Fibroblast of the aortic adventitia (primary cell): Measurements from ENCODE around the gene DIS3. TPM values are rescaled to one million over a fixed set of nuclear protein-coding genes. Genes with fewer than 3 reads are reported as not detected.
"Not testable (repeated sequence)": the region's sequence is repeated elsewhere in the genome, so short reads cannot be mapped to it uniquely, and the experiment has no call there.

Experiments used
- DNase-seq: peaks from one replicate; pipeline ENCODE4 v3.0.0-alpha.2; 2010; ENCODE audit warnings: low read depth
- H3K4me3 ChIP-seq: 2 replicates; pipeline ENCODE4 v1.5.1; 2011; ENCODE audit warnings: low read depth, mild to moderate bottlenecking, control low read depth, low read length, moderate library complexity
- CTCF ChIP-seq: IDR thresholded peaks from 2 replicates; pipeline ENCODE4 v1.5.1; 2011; ENCODE audit warnings: mild to moderate bottlenecking, low read length, control low read depth, inconsistent platforms; ENCODE audit not compliant: insufficient read depth
- small RNA-seq: library from RNA; depleted of rRNA; stranded (forward); fragments of <200 nt; gene quantifications from one replicate; pipeline ENCODE3, GENCODE V24; 2012
- total RNA-seq: library from RNA; depleted of rRNA; stranded (reverse); fragments of >200 nt; gene quantifications from 2 replicates; pipeline ENCODE4 v1.2.3, GENCODE V29; 2012; ENCODE audit warnings: low replicate concordance

DIS3 gene
- total RNA-seq, 1 donor = 39.0 TPM

- TF ChIP-seq CTCF = no peak
- H3K4me3 ChIP-seq = no peak overlapping the region
- no peak for DNase-seq
These were observed 41.7 kb downstream of the DIS3 start for GRCh38 chr13:72740015-72740414.

- TF ChIP-seq CTCF = no peak
These were observed 44.7 kb downstream of the DIS3 start for GRCh38 chr13:72737033-72737432.

GRCh38 chr13:72728290-72728605 is 53.5 kb downstream of the DIS3 start:
- no peak for TF ChIP-seq CTCF
- DNase-seq = no peak

More at GRCh38 chr13:72737033-72737432, 44.7 kb downstream of the DIS3 start:
- no peak for DNase-seq
- H3K4me3 ChIP-seq = no peak overlapping the region

GRCh38 chr13:72727417-72728289 is 54.0 kb downstream of the DIS3 start, which contains the start of the genes BORA and MZT1:
TSS of gene BORA (plus strand) at chr13:72727923. CDS start at chr13:72728941, 1,018 bp downstream.
TSS of gene MZT1 (minus strand) at chr13:72727629. CDS start at chr13:72727602, 27 bp downstream.
- peak within 1 kb of the TSS; percentile 98 for H3K4me3 ChIP-seq
- no peak for TF ChIP-seq CTCF
- DNase-seq = peak; percentile 97

More at GRCh38 chr13:72728290-72728605, 53.5 kb downstream of the DIS3 start:
- peak overlapping the region; percentile 98 for H3K4me3 ChIP-seq

DNA sequence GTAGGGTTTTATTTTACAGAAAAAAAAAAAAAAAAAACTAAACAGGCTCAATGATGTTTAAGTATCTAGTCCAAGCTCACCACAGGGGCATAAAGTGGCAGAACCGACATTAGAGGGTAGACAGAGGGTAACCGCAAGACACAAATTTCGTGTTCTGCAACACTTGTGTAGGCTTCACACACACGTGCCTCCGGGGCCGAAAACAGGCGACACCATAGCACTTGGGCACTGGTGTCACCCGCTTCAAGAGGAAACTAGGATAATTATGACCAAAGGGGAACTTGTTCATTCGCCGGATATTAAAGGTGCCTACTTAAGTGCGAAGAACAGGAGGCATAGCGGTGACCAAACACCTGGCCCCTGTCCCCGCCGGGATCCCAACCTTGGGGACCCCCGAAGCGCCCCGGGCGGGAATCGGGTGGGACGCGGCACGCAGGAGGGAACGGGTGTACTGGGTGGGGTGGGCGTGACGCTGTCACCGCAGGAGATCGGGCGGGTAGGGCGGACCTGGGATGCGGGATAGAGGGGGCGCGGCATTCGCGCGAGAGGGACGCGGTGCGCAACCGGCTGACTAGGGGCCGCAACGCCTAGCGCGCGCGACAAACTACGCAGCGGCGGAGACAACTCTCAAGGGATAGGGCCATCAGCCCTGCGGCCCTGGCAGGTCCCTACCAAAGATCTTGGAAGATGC is 54.8 kb downstream of the DIS3 start:
- no peak for TF ChIP-seq CTCF
- peak overlapping the region; percentile 98 for H3K4me3 ChIP-seq
- DNase-seq = peak; percentile 10

- peak overlapping the region; percentile 98 for H3K4me3 ChIP-seq
- not testable (repeated sequence) for DNase-seq
These were observed 55.5 kb downstream of the DIS3 start for GRCh38 chr13:72726185-72726584.

DNA sequence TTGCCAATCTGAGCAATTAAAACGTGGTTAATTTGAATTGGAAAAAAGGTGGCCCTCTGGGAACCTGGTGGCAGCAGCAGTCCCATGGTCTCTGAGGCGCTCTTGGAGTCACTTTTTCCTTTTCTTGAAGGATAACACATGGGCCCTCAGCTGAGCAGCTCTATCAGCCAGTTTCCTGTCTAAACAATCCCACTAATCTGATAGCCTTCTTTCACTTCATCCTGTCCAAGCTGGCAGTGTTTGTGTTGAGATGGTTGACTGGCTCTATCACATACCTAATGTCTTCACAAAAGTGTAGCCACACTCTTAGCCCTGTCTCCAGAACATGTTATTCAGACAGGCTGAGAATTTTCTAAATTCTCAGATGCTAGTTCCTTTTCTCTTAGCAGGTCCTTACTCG is 64.9 kb downstream of the DIS3 start:
- H3K4me3 ChIP-seq = no peak overlapping the region
- no peak for TF ChIP-seq CTCF
- no peak for DNase-seq

Small RNAs within 50 kb of the gene (small RNA-seq; reads per million reads assigned to genes)
- gene RNU6-80P = not detected

Other genes with a start within 250 kb of the DIS3 start
- 6.0 and 23.4 TPM in 2 replicates for gene MZT1, start 54.3 kb downstream of the DIS3 start, total RNA-seq
- 4.3 and 7.0 TPM in 2 replicates for gene BORA, start 54.0 kb downstream of the DIS3 start, total RNA-seq
- gene PIBF1, start 233 bp upstream of the DIS3 start, total RNA-seq = 22.1 and 31.6 TPM in 2 replicates